ENCODE results near the gene METTL25.

Gene METTL25

GRCh38 chr12:82406651-82407050 is 48.3 kb downstream of the METTL25 start:
- DNase-seq (ENCODE audit: low read depth in 2 of 2), result no peak

GRCh38 chr12:82407481-82407880 is 49.2 kb downstream of the METTL25 start:
- no peak for DNase-seq (ENCODE audit: low read depth in 2 of 2)

GRCh38 chr12:82408844-82409243 is 50.5 kb downstream of the METTL25 start:
- no peak for DNase-seq (ENCODE audit: low read depth in 2 of 2)

GRCh38 chr12:82411546-82412230 is 53.4 kb downstream of the METTL25 start:
- no peak for DNase-seq (ENCODE audit: low read depth in 2 of 2)

- no peak for DNase-seq (ENCODE audit: low read depth in 2 of 2)
Observed at GRCh38 chr12:82412246-82412645, 53.9 kb downstream of the METTL25 start.

- DNase-seq (ENCODE audit: low read depth in 2 of 2), result no peak
Observed at GRCh38 chr12:82414044-82414443, 55.7 kb downstream of the METTL25 start.

GRCh38 chr12:82414926-82415325 is 56.6 kb downstream of the METTL25 start:
- no peak for DNase-seq (ENCODE audit: low read depth in 2 of 2)

GRCh38 chr12:82415402-82415801 is 57.1 kb downstream of the METTL25 start:
- no peak for DNase-seq (ENCODE audit: low read depth in 2 of 2)

- DNase-seq (ENCODE audit: low read depth in 2 of 2), result no peak
Observed at GRCh38 chr12:82425241-82425640, 66.9 kb downstream of the METTL25 start.

- no peak for DNase-seq (ENCODE audit: low read depth in 2 of 2)
Observed at GRCh38 chr12:82426081-82426480, 67.8 kb downstream of the METTL25 start.

- no peak for DNase-seq (ENCODE audit: low read depth in 2 of 2)
Observed at GRCh38 chr12:82426586-82426985, 68.3 kb downstream of the METTL25 start.

- DNase-seq (ENCODE audit: low read depth in 2 of 2), result no peak
Observed at GRCh38 chr12:82430541-82431145, 72.3 kb downstream of the METTL25 start.

- no peak for DNase-seq (ENCODE audit: low read depth in 2 of 2)
Observed at GRCh38 chr12:82434392-82434911, 76.1 kb downstream of the METTL25 start.

- DNase-seq (ENCODE audit: low read depth in 2 of 2), result no peak
Observed at GRCh38 chr12:82436354-82436753, 78.0 kb downstream of the METTL25 start.

- DNase-seq (ENCODE audit: low read depth in 2 of 2), result no peak
Observed at GRCh38 chr12:82437744-82438143, 79.4 kb downstream of the METTL25 start.

GRCh38 chr12:82438356-82438755 is 80.0 kb downstream of the METTL25 start:
- DNase-seq (ENCODE audit: low read depth in 2 of 2), result no peak

- no peak for DNase-seq (ENCODE audit: low read depth in 2 of 2)
Observed at GRCh38 chr12:82440885-82441284, 82.6 kb downstream of the METTL25 start.

GRCh38 chr12:82448911-82449578 is 90.7 kb downstream of the METTL25 start:
- no peak for DNase-seq (ENCODE audit: low read depth in 2 of 2)

GRCh38 chr12:82456633-82457032 is 98.3 kb downstream of the METTL25 start:
- DNase-seq (ENCODE audit: low read depth in 2 of 2), result no peak

GRCh38 chr12:82458101-82458500 is 99.8 kb downstream of the METTL25 start:
- DNase-seq (ENCODE audit: low read depth in 2 of 2), result no peak

- DNase-seq (ENCODE audit: low read depth in 2 of 2), result no peak
Observed at GRCh38 chr12:82461393-82461792, 103.1 kb downstream of the METTL25 start.

GRCh38 chr12:82461836-82462235 is 103.5 kb downstream of the METTL25 start:
- no peak for DNase-seq (ENCODE audit: low read depth in 2 of 2)

GRCh38 chr12:82468563-82468962 is 110.2 kb downstream of the METTL25 start:
- DNase-seq (ENCODE audit: low read depth in 2 of 2), result no peak

Measured in stimulated activated CD4-positive, alpha-beta T cell treated with anti-CD3 and anti-CD28 coated beads, Interleukin-4, amount 100 ng/mL, for 48 hours (primary cell).